ENCODE measurements around the gene CCDC33.

Gene CCDC33

GRCh38 chr15:74382004-74382816 lies 146.1 kb downstream of the CCDC33 start (continued):
- TF ChIP-seq WT1 (tag by site-specific recombination; IDR thresholded peaks at IDR 0.05) (no peak), ZNF639 (tag by site-specific recombination; IDR thresholded peaks at IDR 0.05) (0 out of 2 replicates have a peak, but pooled peaks have one; percentile 20), ELK4 (IDR thresholded peaks at IDR 0.05; ENCODE audit: borderline replicate concordance, low read depth, low read length) (no peak), ZNF10 (tag by site-specific recombination; IDR thresholded peaks at IDR 0.05) (peak; percentile 49; the same call in 1 of the 2 replicates), ZNF2 (tag by site-specific recombination; IDR thresholded peaks at IDR 0.05) (peak; percentile 73), SETDB1 (IDR thresholded peaks at IDR 0.05; ENCODE audit: insufficient read length, low read length) (no peak)
- TF ChIP-seq, protein P1, sequence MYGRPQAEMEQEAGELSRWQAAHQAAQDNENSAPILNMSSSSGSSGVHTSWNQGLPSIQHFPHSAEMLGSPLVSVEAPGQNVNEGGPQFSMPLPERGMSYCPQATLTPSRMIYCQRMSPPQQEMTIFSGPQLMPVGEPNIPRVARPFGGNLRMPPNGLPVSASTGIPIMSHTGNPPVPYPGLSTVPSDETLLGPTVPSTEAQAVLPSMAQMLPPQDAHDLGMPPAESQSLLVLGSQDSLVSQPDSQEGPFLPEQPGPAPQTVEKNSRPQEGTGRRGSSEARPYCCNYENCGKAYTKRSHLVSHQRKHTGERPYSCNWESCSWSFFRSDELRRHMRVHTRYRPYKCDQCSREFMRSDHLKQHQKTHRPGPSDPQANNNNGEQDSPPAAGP (tag by site-specific recombination; IDR thresholded peaks at IDR 0.05) = peak; percentile 63

- ChIA-PET CTCF (interaction anchor here (0.5 to 25.1 kb wide), 17 partner anchors 8 to 1764 kb away, joined by 3 to 768 read pairs (median 10); partner anchors contain the start of gene SEMA7A), POLR2A (interaction anchor here (1.3 to 2.6 kb wide), 2 partner anchors 51 to 232 kb away, joined by 4 to 11 read pairs; partner anchors contain the start of genes CLK3 and SEMA7A)
- no peaks in the 10 kb centered on the region for H3K4me1 ChIP-seq (ENCODE audit: control insufficient read depth, insufficient read depth, low read length)
- no peak overlapping the region for H3K4me3 ChIP-seq (ENCODE audit: low read depth, low read length)
- no peaks in the 10 kb centered on the region for H3K9me3 ChIP-seq (ENCODE audit: control insufficient read depth, insufficient read depth, low read depth, low read length)
- no peak overlapping the region for H3K27ac ChIP-seq (ENCODE audit: extremely low read depth, low read depth, low read length)
- no peaks in the 10 kb centered on the region for H3K36me3 ChIP-seq (ENCODE audit: control insufficient read depth in 2 of 2, insufficient read depth in 1 of 2, low read length in 2 of 2)
- no peak for TF ChIP-seq ZNF658 (tag by site-specific recombination; IDR thresholded peaks at IDR 0.05)
- no peak for TF ChIP-seq ZNF555 (tag by site-specific recombination; conservative IDR thresholded peaks at IDR 0.05)
- TF ChIP-seq ELK4 (IDR thresholded peaks at IDR 0.05; ENCODE audit: borderline replicate concordance, low read depth, low read length) = no peak
- no peak for TF ChIP-seq ZNF366 (tag by site-specific recombination; conservative IDR thresholded peaks at IDR 0.05)
- no peak for TF ChIP-seq HOXA7 (CRISPR knock-in tag; IDR thresholded peaks at IDR 0.05; ENCODE audit: borderline replicate concordance)
- TF ChIP-seq ZNF76 (tag by site-specific recombination; IDR thresholded peaks at IDR 0.05; ENCODE audit: borderline replicate concordance, low read depth) = no peak
- TF ChIP-seq ZNF776 (tag by site-specific recombination; IDR thresholded peaks at IDR 0.05; ENCODE audit: borderline replicate concordance) = no peak
- TF ChIP-seq, protein P2, sequence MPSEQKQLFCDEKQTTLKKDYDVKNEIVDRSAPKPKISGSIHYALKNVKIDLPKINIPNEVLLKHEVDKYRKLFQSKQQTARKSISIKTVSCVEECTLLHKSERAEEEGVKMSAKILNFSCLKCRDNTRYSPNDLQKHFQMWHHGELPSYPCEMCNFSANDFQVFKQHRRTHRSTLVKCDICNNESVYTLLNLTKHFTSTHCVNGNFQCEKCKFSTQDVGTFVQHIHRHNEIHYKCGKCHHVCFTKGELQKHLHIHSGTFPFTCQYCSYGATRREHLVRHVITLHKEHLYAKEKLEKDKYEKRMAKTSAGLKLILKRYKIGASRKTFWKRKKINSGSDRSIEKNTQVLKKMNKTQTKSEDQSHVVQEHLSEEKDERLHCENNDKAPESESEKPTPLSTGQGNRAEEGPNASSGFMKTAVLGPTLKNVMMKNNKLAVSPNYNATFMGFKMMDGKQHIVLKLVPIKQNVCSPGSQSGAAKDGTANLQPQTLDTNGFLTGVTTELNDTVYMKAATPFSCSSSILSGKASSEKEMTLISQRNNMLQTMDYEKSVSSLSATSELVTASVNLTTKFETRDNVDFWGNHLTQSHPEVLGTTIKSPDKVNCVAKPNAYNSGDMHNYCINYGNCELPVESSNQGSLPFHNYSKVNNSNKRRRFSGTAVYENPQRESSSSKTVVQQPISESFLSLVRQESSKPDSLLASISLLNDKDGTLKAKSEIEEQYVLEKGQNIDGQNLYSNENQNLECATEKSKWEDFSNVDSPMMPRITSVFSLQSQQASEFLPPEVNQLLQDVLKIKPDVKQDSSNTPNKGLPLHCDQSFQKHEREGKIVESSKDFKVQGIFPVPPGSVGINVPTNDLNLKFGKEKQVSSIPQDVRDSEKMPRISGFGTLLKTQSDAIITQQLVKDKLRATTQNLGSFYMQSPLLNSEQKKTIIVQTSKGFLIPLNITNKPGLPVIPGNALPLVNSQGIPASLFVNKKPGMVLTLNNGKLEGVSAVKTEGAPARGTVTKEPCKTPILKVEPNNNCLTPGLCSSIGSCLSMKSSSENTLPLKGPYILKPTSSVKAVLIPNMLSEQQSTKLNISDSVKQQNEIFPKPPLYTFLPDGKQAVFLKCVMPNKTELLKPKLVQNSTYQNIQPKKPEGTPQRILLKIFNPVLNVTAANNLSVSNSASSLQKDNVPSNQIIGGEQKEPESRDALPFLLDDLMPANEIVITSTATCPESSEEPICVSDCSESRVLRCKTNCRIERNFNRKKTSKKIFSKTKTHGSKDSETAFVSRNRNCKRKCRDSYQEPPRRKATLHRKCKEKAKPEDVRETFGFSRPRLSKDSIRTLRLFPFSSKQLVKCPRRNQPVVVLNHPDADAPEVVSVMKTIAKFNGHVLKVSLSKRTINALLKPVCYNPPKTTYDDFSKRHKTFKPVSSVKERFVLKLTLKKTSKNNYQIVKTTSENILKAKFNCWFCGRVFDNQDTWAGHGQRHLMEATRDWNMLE (tag by site-specific recombination; conservative IDR thresholded peaks at IDR 0.05; ENCODE audit: low read depth) = no peak
- TF ChIP-seq REST (tag by site-specific recombination; IDR thresholded peaks at IDR 0.05) = no peak
- TF ChIP-seq ZFP41 (tag by site-specific recombination; IDR thresholded peaks at IDR 0.05; ENCODE audit: borderline replicate concordance) = no peak
- TF ChIP-seq ZNF394 (tag by site-specific recombination; IDR thresholded peaks at IDR 0.05; ENCODE audit: borderline replicate concordance) = no peak
- TF ChIP-seq ZNF530 (tag by site-specific recombination; IDR thresholded peaks at IDR 0.05; ENCODE audit: low read depth) = no peak
- TF ChIP-seq ZNF202 (tag by site-specific recombination; IDR thresholded peaks at IDR 0.05; ENCODE audit: borderline replicate concordance) = no peak
- TF ChIP-seq KLF10 (tag by site-specific recombination; IDR thresholded peaks at IDR 0.05) = no peak
Observed at GRCh38 chr15:74383286-74383685, 147.2 kb downstream of the CCDC33 start.
